ENCODE measurements around the gene SMCP. TPM values are rescaled to one million over a fixed set of nuclear protein-coding genes. Genes with fewer than 3 reads are reported as not detected.

SMCP gene
- total and polyA plus RNA-seq, 2 of the 13 experiments (the other 11 are each of a cell fraction or from before 2014, with no cell fraction given), result not detected

GRCh38 chr1:152836870-152837269, 41.3 kb upstream of the SMCP start:
- 4% methylated on average over 2 of the region's 2 CpGs for WGBS (ENCODE audit: low lambda C conversion rate)
- Histone ChIP-seq H3K4me1 (ENCODE audit: insufficient read depth, low read length) (no peaks in the 10 kb centered on the region), H2AFZ (ENCODE audit: low read length) (no peak overlapping the region), H3K4me3 (replicated peaks in 1 of 3; ENCODE audit: insufficient read depth in 1 of 3, low read depth in 2 of 3, low read length in 3 of 3) (no peak overlapping the region), H3K27ac (ENCODE audit: extremely low read length, insufficient read depth, low read length) (no peak overlapping the region), H3K9ac (ENCODE audit: insufficient read depth, low read depth, low read length) (no peak overlapping the region), H3K79me2 (ENCODE audit: insufficient read depth, low read length) (no peaks in the 10 kb centered on the region), H4K20me1 (ENCODE audit: insufficient read depth, low read length) (no peaks in the 10 kb centered on the region), H3K9me3 (ENCODE audit: low read length) (no peaks in the 10 kb centered on the region), H3K27me3 (ENCODE audit: control insufficient read depth in 1 of 2, insufficient read depth in 2 of 2, low read length in 2 of 2) (no peaks in the 10 kb centered on the region), H3K4me2 (ENCODE audit: low read depth, low read length) (no peak overlapping the region), H3K36me3 (replicated peaks in 1 of 2; ENCODE audit: control insufficient read depth in 1 of 2, insufficient read depth in 2 of 2, low read length in 2 of 2) (no peaks in the 10 kb centered on the region)
- FAIRE-seq (no peak), ATAC-seq (no peak), DNase-seq (ENCODE audit: low spot score) (no peak)
- BruUV-seq (replicated peaks), result no TSS peak
- TF ChIP-seq KDM2A (CRISPR knock-in tag; IDR thresholded peaks at IDR 0.05; ENCODE audit: borderline replicate concordance, low read depth) (no peak), ZNF614 (CRISPR knock-in tag; IDR thresholded peaks at IDR 0.05; ENCODE audit: borderline replicate concordance) (no peak), NONO (IDR thresholded peaks at IDR 0.05) (no peak), NONO (CRISPR knock-in tag; conservative IDR thresholded peaks at IDR 0.05) (no peak), PHF8 (CRISPR knock-in tag; IDR thresholded peaks at IDR 0.05) (no peak), MTERF4 (CRISPR knock-in tag; IDR thresholded peaks at IDR 0.05) (no peak), RARA (CRISPR knock-in tag; IDR thresholded peaks at IDR 0.05) (no peak)
- intact Hi-C loops (cut with micrococcal nuclease; ENCODE audit: unreplicated experiment) (no loop called here), in situ Hi-C loops (cut with HindIII; ENCODE audit: extremely low pct_ligation_motif_present, low pct_unique_long_range_greater_than_20kb) (no loop called here)
- CTCF ChIA-PET (ENCODE audit: low intra/inter-chr PET ratio, low total read pairs), result no interaction called here
- POLR2A ChIA-PET, result no interaction called here

- no peaks in the 10 kb centered on the region for H4K20me1 ChIP-seq (ENCODE audit: insufficient read depth, low read length)
- intact Hi-C loops (cut with micrococcal nuclease; ENCODE audit: unreplicated experiment) (no loop called here), in situ Hi-C loops (cut with HindIII; ENCODE audit: extremely low pct_ligation_motif_present, low pct_unique_long_range_greater_than_20kb) (no loop called here)
- no peak within 1 kb of the TSS for H3K27ac ChIP-seq (ENCODE audit: extremely low read length, insufficient read depth, low read length)
- ATAC-seq (no peak), DNase-seq (ENCODE audit: low spot score) (no peak), FAIRE-seq (no peak)
- no peak within 1 kb of the TSS for H3K4me2 ChIP-seq (ENCODE audit: low read depth, low read length)
- H3K9ac ChIP-seq (ENCODE audit: insufficient read depth, low read depth, low read length), result no peak within 1 kb of the TSS
- BruUV-seq (replicated peaks), result no TSS peak
- 20% methylated on average over 1 of the region's 3 CpGs for WGBS (ENCODE audit: low lambda C conversion rate)
- no peak within 1 kb of the TSS for H2AFZ ChIP-seq (ENCODE audit: low read length)
- ChIA-PET POLR2A (no interaction called here), CTCF (ENCODE audit: low intra/inter-chr PET ratio, low total read pairs) (no interaction called here)
- H3K4me3 ChIP-seq (replicated peaks in 1 of 3; ENCODE audit: insufficient read depth in 1 of 3, low read depth in 2 of 3, low read length in 3 of 3), result no peak within 1 kb of the TSS
- no peaks in the 10 kb centered on the region for H3K9me3 ChIP-seq (ENCODE audit: low read length)
- no peaks in the 10 kb centered on the region for H3K4me1 ChIP-seq (ENCODE audit: insufficient read depth, low read length)
- no peaks in the 10 kb centered on the region for H3K36me3 ChIP-seq (replicated peaks in 1 of 2; ENCODE audit: control insufficient read depth in 1 of 2, insufficient read depth in 2 of 2, low read length in 2 of 2)
- no peaks in the 10 kb centered on the region for H3K79me2 ChIP-seq (ENCODE audit: insufficient read depth, low read length)
- no peaks in the 10 kb centered on the region; a peak in 1 of 5 replicates for H3K27me3 ChIP-seq (ENCODE audit: control insufficient read depth in 1 of 2, insufficient read depth in 2 of 2, low read length in 2 of 2)
- TF ChIP-seq, protein P1, sequence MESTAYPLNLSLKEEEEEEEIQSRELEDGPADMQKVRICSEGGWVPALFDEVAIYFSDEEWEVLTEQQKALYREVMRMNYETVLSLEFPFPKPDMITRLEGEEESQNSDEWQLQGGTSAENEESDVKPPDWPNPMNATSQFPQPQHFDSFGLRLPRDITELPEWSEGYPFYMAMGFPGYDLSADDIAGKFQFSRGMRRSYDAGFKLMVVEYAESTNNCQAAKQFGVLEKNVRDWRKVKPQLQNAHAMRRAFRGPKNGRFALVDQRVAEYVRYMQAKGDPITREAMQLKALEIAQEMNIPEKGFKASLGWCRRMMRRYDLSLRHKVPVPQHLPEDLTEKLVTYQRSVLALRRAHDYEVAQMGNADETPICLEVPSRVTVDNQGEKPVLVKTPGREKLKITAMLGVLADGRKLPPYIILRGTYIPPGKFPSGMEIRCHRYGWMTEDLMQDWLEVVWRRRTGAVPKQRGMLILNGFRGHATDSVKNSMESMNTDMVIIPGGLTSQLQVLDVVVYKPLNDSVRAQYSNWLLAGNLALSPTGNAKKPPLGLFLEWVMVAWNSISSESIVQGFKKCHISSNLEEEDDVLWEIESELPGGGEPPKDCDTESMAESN (CRISPR knock-in tag; conservative IDR thresholded peaks at IDR 0.05), result no peak
- TF ChIP-seq ELF3 (CRISPR knock-in tag; IDR thresholded peaks at IDR 0.05), result no peak
- no peak for TF ChIP-seq RNF219 (CRISPR knock-in tag; IDR thresholded peaks at IDR 0.05)
- TF ChIP-seq, protein P2, sequence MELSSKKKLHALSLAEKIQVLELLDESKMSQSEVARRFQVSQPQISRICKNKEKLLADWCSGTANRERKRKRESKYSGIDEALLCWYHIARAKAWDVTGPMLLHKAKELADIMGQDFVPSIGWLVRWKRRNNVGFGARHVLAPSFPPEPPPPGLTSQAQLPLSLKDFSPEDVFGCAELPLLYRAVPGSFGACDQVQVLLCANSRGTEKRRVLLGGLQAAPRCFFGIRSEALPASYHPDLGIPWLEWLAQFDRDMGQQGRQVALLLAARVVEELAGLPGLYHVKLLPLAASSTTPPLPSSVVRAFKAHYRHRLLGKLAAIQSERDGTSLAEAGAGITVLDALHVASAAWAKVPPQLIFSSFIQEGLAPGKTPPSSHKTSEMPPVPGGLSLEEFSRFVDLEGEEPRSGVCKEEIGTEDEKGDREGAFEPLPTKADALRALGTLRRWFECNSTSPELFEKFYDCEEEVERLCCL (CRISPR knock-in tag; IDR thresholded peaks at IDR 0.05; ENCODE audit: borderline replicate concordance), result no peak
- no peak for TF ChIP-seq ZNF354B (CRISPR knock-in tag; IDR thresholded peaks at IDR 0.05)
- TF ChIP-seq NFRKB (IDR thresholded peaks at IDR 0.05), result no peak
- no peak for TF ChIP-seq RBM39 (IDR thresholded peaks at IDR 0.05; ENCODE audit: low read depth, low read length, poor library complexity, severe bottlenecking)
Measured at GRCh38 chr1:152842556-152842955, 35.6 kb upstream of the SMCP start, which contains the start of gene LCE6A. LCE6A (plus strand) TSS chr1:152842856; CDS start chr1:152843521, 665 bp downstream.

All from HepG2 (cell line).